HCT116 (cell line): Measurements from ENCODE around the gene CENPM. TPM values are rescaled to one million over a fixed set of nuclear protein-coding genes. Genes with fewer than 3 reads are reported as not detected.

Experiments
- ATAC-seq: fragments of 200-7000 bp; cut with Tn5 transposase; 2 replicates; pipeline ENCODE4 v1.9.1; 2020; ENCODE audit warnings: mild to moderate bottlenecking, moderate library complexity
- BruUV-seq: library from RNA; stranded (reverse); fragments of 400-500 nt; replicated peaks from 2 replicates; lab custom pipeline; 2021; lab: Mats Ljungman, UMichigan
- CTCF ChIA-PET: fragments of 300-600 bp; sonication (Branson Sonifier 250); formaldehyde crosslinking; loops from one replicate; lab custom pipeline; 2021; ENCODE audit warnings: antibody characterized with exemption; lab: Charles Lee
- POLR2A ChIA-PET: fragments of 300-600, 350-600 bp; sonication (Branson Sonifier 250); formaldehyde crosslinking; loops from one replicate; lab custom pipeline; 2021; ENCODE audit warnings: antibody characterized with exemption; lab: Charles Lee
- RAD21 ChIA-PET, 2 experiments: fragments of 300-600 bp; sonication (Branson Sonifier 250); formaldehyde crosslinking; loops; one replicate each; lab custom pipeline; 2023; ENCODE audit warnings: low total read pairs in 2 of 2; ENCODE audit not compliant: uncharacterized antibody in 2 of 2, unreplicated experiment in 2 of 2, low non-redundant PET in 1 of 2; lab: Charles Lee
- DNase-seq: peaks from one replicate; pipeline ENCODE4 v3.0.0-alpha.2; 2010; ENCODE audit warnings: low read depth, low spot score
- H2AFZ ChIP-seq: fragments of 200-600 bp; shearing (Covaris generic), sonication (generic); 2 replicates; pipeline ENCODE4 v1.6.1; 2017; ENCODE audit warnings: low read depth, mixed run types, mixed read lengths, antibody characterized with exemption, low read length; ENCODE audit not compliant: poor library complexity, severe bottlenecking
- H3K27ac ChIP-seq: 2 replicates; pipeline ENCODE4 v1.5.1; 2012; ENCODE audit warnings: low read depth, low read length
- H3K27me3 ChIP-seq: fragments of 200-600 bp; sonication (generic); 2 replicates; pipeline ENCODE4 v1.6.1; 2016; ENCODE audit warnings: mixed run types, low read length, mixed read lengths; ENCODE audit not compliant: insufficient read depth
- H3K36me3 ChIP-seq, 2 experiments: fragments of 200-500 bp in 1 of 2; fragments of 200-600 bp in 1 of 2; sonication (Bioruptor generic) in 1 of 2; sonication (generic) in 1 of 2; 2 replicates each; pipeline versions ENCODE4 v1.5.1 to v1.6.1; 2014 to 2016; ENCODE audit warnings: low read length in 2 of 2, inconsistent platforms in 1 of 2, mixed read lengths in 1 of 2, mixed run types in 1 of 2; ENCODE audit not compliant: insufficient read depth in 2 of 2, control insufficient read depth in 1 of 2
- H3K4me1 ChIP-seq, 2 experiments: fragments of 200-600 bp in 1 of 2; sonication (generic) in 1 of 2; 2 replicates each; pipeline versions ENCODE4 v1.5.1 to v1.6.1; 2012 to 2017; ENCODE audit warnings: low read length in 2 of 2, inconsistent platforms in 1 of 2, mild to moderate bottlenecking in 1 of 2, mixed read lengths in 1 of 2, mixed run types in 1 of 2, moderate library complexity in 1 of 2; ENCODE audit not compliant: insufficient read depth in 2 of 2, control insufficient read depth in 1 of 2
- H3K4me2 ChIP-seq: fragments of 200-600 bp; sonication (generic); 2 replicates; pipeline ENCODE4 v1.6.1; 2017; ENCODE audit warnings: mixed run types, low read length, mixed read lengths
- H3K4me3 ChIP-seq, 2 experiments: fragments of 200-600 bp in 1 of 2; sonication (generic) in 1 of 2; replicated peaks in 1 of 2; 2 replicates each; pipeline ENCODE4 v1.5.1; 2011 to 2016; ENCODE audit warnings: low read length in 2 of 2, control low read depth in 1 of 2, low read depth in 1 of 2, mild to moderate bottlenecking in 1 of 2, mixed read lengths in 1 of 2, mixed run types in 1 of 2
- H3K79me2 ChIP-seq: fragments of 200-600 bp; sonication (generic); 2 replicates; pipeline ENCODE4 v1.6.1; 2017; ENCODE audit warnings: mild to moderate bottlenecking, mixed run types, low read length, moderate library complexity, mixed read lengths; ENCODE audit not compliant: insufficient read depth
- H3K9ac ChIP-seq: fragments of 200-600 bp; sonication (generic); 2 replicates; pipeline ENCODE4 v1.6.1; 2016; ENCODE audit warnings: low read length, mixed read lengths
- H3K9me2 ChIP-seq: fragments of 200-600 bp; sonication (generic), shearing (Covaris generic); 2 replicates; pipeline ENCODE4 v1.6.1; 2017; ENCODE audit warnings: mixed run types, mild to moderate bottlenecking, moderate library complexity; ENCODE audit not compliant: insufficient read depth
- H3K9me3 ChIP-seq, 2 experiments: fragments of 200-500 bp in 1 of 2; fragments of 200-600 bp in 1 of 2; sonication (Bioruptor generic) in 1 of 2; sonication (generic) in 1 of 2; 2 replicates each; pipeline ENCODE4 v1.6.1; 2014 to 2017; ENCODE audit warnings: low read length in 2 of 2, mixed read lengths in 2 of 2, inconsistent platforms in 1 of 2, low read depth in 1 of 2, mild to moderate bottlenecking in 1 of 2, mixed run types in 1 of 2, moderate library complexity in 1 of 2; ENCODE audit not compliant: control insufficient read depth in 1 of 2, insufficient read depth in 1 of 2
- H4K20me1 ChIP-seq: fragments of 200-600 bp; sonication (generic), shearing (Covaris generic); 2 replicates; pipeline ENCODE4 v1.6.1; 2017; ENCODE audit warnings: mixed run types, mild to moderate bottlenecking, moderate library complexity; ENCODE audit not compliant: insufficient read depth
- CEBPB ChIP-seq: IDR thresholded peaks from 2 replicates; pipeline ENCODE4 v1.6.1; 2012; ENCODE audit warnings: low read depth
- EZH2 ChIP-seq: fragments of 200-600 bp; sonication (generic); IDR thresholded peaks from 2 replicates; pipeline ENCODE4 v1.6.1; 2017; ENCODE audit warnings: antibody characterized with exemption, mixed run types
- POLR2A ChIP-seq: IDR thresholded peaks from 2 replicates; pipeline ENCODE4 v1.7.0; 2011; ENCODE audit warnings: borderline replicate concordance; ENCODE audit not compliant: insufficient read depth, insufficient read length; ENCODE audit errors: extremely low read depth
- POLR2AphosphoS5 ChIP-seq: IDR thresholded peaks from 2 replicates; pipeline ENCODE4 v1.6.1; 2011; ENCODE audit warnings: mild to moderate bottlenecking, low read depth, low read length, moderate library complexity
- RAD21 ChIP-seq: IDR thresholded peaks from 2 replicates; pipeline ENCODE4 v1.6.1; 2012; ENCODE audit warnings: low read depth, mild to moderate bottlenecking
- SIN3A ChIP-seq: IDR thresholded peaks from 2 replicates; pipeline ENCODE4 v1.6.1; 2012; ENCODE audit warnings: low read depth
- SP1 ChIP-seq: IDR thresholded peaks from 2 replicates; pipeline ENCODE4 v1.6.1; 2012; ENCODE audit warnings: low read depth
- intact Hi-C: fragments of 100-400 bp; cut with micrococcal nuclease; formaldehyde crosslinking; loops from 2 replicates; pipeline ENCODE4 v1.10.0; 2022
- total RNA-seq: library from RNA; stranded (reverse); gene quantifications from one replicate; pipeline ENCODE4 v1.2.1, GENCODE V29; 2021; ENCODE audit not compliant: unreplicated experiment
- TF ChIP-seq, protein P1 (sequence below): IDR thresholded peaks from 2 replicates; pipeline ENCODE4 v1.6.1; 2012
- TF ChIP-seq, protein P2 (sequence below): IDR thresholded peaks from 2 replicates; pipeline ENCODE4 v1.6.1; 2012; ENCODE audit warnings: low read depth
- TF ChIP-seq, protein P3 (sequence below): IDR thresholded peaks from 2 replicates; pipeline ENCODE4 v1.6.1; 2012

The CENPM gene
- total RNA-seq, 1 experiment from 2014 or later, result 44.7 TPM

DNA sequence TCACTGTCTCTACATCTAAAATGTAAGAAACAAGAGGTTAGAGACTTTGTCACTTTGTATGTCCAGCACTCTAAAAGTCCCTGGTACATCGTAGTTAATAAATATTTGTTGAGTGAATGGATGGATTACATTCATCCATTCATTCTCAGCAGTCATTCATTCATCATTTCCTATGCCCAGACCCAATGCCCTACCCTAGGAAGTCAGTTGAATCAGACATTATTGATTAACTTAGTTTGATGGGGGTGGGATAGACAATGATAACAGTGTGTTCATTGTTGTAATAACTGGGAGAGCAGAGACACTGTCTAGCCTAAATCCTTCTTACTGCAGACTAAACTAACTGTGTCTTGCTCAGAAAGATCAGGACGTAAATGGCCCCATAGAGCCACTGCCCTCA, 1.2 kb upstream of the CENPM start:
- Histone ChIP-seq H3K4me3 (peak overlapping the region in 1 of 2 experiments; percentile 85; a peak in 2 of 4 replicates), H3K4me1 (peaks cover 14 to 41% of the 10 kb centered on the region in 2 experiments), H3K27me3 (no peaks in the 10 kb centered on the region), H2AFZ (no peak overlapping the region), H3K27ac (no peak overlapping the region; the same call in 1 of the 2 replicates), H3K4me2 (peak overlapping the region; percentile 94), H4K20me1 (no peaks in the 10 kb centered on the region), H3K9ac (peak overlapping the region; percentile 94; the same call in 1 of the 2 replicates), H3K9me2 (no peaks in the 10 kb centered on the region), H3K36me3 (peaks cover 18 to 20% of the 10 kb centered on the region in 2 experiments; a peak in 3 of 4 replicates), H3K9me3 (no peaks in the 10 kb centered on the region), H3K79me2 (peaks cover 34% of the 10 kb centered on the region)
- RAD21 ChIA-PET, result interaction anchor here in 1 of 2 experiments (0.7 kb wide), 2 partner anchors 251 to 496 kb away, joined by 3 read pairs; no protein-coding TSS in a partner anchor
- DNase-seq (no peak), ATAC-seq (no peak)
- BruUV-seq, result no TSS peak
- CTCF ChIA-PET, result interaction anchor here (0.7 kb wide), 1 partner anchor 12 kb away, joined by 3 read pairs; no protein-coding TSS in a partner anchor
- POLR2A ChIA-PET, result no interaction called here
- TF ChIP-seq, protein P1, sequence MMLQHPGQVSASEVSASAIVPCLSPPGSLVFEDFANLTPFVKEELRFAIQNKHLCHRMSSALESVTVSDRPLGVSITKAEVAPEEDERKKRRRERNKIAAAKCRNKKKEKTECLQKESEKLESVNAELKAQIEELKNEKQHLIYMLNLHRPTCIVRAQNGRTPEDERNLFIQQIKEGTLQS, result no peak
- TF ChIP-seq SP1 (no peak), SIN3A (no peak), POLR2AphosphoS5 (no peak), POLR2A (no peak), EZH2 (no peak), CEBPB (no peak), RAD21 (no peak)
- TF ChIP-seq, protein P2, sequence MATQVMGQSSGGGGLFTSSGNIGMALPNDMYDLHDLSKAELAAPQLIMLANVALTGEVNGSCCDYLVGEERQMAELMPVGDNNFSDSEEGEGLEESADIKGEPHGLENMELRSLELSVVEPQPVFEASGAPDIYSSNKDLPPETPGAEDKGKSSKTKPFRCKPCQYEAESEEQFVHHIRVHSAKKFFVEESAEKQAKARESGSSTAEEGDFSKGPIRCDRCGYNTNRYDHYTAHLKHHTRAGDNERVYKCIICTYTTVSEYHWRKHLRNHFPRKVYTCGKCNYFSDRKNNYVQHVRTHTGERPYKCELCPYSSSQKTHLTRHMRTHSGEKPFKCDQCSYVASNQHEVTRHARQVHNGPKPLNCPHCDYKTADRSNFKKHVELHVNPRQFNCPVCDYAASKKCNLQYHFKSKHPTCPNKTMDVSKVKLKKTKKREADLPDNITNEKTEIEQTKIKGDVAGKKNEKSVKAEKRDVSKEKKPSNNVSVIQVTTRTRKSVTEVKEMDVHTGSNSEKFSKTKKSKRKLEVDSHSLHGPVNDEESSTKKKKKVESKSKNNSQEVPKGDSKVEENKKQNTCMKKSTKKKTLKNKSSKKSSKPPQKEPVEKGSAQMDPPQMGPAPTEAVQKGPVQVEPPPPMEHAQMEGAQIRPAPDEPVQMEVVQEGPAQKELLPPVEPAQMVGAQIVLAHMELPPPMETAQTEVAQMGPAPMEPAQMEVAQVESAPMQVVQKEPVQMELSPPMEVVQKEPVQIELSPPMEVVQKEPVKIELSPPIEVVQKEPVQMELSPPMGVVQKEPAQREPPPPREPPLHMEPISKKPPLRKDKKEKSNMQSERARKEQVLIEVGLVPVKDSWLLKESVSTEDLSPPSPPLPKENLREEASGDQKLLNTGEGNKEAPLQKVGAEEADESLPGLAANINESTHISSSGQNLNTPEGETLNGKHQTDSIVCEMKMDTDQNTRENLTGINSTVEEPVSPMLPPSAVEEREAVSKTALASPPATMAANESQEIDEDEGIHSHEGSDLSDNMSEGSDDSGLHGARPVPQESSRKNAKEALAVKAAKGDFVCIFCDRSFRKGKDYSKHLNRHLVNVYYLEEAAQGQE, result no peak
- TF ChIP-seq, protein P3, sequence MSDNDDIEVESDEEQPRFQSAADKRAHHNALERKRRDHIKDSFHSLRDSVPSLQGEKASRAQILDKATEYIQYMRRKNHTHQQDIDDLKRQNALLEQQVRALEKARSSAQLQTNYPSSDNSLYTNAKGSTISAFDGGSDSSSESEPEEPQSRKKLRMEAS, result no peak
- intact Hi-C loops, result loop anchor here (5.0 kb wide), 1 partner anchor 164 kb away; no protein-coding TSS in a partner anchor
